ENCODE results near the gene KLF13.

The KLF13 gene

DNA sequence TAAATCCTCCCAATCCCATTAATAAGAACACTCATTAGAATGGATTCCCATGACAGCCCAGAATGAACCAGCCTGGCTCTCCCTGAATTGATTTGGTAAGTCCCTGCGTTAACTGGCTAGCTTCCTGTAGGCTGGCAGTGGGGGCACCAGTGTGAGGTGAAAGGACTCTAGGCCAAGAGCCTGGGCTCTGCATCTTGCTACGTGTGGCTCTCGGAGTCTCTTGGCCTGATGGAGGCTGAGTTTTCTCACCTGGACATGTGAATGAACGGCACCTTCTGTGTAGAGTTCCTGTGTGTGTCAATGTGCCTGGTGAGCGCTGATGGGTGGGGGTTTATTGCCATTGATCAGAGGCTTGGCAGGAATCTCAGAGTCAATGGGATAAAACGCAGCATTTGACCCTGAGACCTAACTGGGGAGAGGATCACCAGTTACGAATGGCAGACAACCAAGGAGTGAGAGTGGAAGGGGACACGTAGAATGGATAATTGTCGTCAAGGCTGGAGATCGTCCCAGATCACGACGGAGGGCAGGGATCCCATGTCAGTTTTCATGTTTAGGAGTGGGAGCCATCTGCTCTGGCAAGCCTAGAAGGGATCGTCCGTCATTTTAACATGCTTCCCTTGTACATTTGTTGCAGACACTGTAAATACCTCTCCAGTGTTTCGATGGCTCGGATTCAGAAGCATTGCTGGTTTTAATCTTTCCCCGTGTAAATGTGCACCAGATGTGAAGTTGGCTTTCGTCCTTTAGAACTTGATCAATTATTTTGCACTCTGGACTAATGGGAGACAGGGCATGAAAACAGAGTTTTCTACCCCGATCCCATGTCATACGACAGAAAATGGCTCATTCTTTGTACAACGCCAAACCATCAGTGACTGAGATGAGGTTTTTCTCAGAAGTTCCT is 9.0 kb upstream of the KLF13 start:
- DNase-seq: no peak

DNA sequence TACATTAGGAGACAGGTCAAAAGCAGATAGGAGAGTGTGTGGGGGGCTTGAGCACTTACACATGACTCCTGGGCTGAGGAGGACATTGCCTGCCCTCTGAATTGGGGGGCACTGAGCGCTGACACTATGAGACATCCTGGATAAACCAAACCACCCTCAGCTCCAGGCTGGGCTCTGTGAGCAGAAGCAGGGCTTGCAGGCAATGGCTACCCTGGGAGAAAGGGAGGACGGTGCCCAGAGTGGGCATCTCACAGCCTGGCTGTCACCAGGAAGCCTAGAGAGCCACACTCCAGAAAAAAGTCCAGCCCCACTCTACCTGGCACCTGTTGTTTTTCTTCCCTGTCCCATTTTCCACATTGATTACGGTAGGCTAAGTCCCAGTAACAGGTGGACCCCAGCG is 8.2 kb upstream of the KLF13 start:
- no peak for DNase-seq

DNA sequence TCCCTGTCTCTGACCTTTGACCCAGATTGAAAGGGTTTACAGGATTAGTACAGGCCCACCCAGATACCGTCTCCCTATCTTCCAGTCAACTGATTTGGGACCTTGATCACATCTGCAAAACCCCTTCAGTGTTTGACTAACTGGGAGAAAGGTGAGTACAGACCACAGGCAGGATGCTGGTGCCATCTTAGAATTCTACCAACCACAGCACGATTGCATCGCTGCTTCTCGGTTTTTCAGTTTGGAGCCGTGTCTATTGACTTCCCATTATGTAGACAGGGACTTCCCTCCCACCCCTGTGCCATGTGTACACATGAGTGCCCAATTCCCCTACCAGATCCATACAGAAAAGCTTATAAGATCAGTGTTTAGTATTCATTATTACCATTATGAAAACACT is 6.6 kb upstream of the KLF13 start:
- DNase-seq: no peak

DNA sequence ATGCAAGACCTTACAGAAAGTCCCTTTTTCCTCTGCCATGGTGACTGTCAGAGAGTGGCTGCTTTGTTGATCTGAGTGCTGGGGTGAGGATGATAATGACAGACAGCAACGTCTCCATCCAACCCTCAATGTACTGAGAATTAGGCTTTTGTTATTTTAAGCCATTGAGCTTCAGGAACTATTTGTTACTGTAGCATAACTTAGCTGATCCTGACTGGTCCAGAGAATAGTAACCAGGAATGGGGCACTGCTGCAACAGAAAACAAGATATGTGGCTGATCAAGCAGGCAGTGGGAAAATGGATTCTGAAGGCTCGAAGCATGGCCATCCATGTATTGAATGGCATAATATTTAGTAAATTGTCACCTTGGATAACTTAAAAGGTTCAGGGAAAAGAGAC is 5.2 kb upstream of the KLF13 start:
- no peak for DNase-seq

DNA sequence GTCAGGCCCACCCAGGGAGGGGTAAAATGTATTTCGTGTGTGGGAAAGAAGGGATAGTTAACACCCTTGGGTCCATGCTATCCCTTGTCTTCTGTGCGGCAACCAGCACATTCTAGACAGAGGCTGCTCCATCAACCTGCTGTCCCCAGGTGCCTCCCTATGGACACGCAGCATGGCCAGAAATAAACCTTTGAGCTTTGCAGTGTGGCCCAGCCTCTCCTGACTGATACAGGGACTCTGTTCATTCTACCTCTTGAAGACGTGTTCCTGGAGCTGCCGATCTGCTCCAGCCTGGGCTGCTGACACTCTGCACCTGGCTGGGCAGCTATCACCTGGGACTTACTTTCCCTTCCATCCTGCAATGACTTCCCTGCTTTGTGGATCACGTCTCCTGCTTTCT is 4.1 kb upstream of the KLF13 start:
- DNase-seq: no peak

DNA sequence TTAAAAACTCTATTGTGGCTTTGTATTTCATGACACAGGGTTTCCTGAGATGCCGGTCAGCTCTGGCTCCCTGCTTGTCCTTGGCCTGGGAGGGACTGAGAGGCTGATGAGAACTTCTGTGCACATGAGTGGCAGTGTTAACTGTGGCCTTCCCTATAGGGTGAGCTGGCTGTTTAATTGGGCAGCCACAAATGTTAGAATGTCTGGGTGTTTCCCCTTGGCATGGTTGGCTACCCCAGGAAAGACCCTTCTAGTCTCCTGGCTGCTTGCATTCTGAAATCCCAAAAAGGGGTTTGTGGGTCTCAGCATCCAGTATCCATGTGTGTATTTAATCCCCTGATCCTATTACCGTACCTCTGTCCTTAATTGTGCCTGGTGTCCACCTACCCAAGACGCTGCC is 3.0 kb upstream of the KLF13 start:
- no peak for DNase-seq

DNA sequence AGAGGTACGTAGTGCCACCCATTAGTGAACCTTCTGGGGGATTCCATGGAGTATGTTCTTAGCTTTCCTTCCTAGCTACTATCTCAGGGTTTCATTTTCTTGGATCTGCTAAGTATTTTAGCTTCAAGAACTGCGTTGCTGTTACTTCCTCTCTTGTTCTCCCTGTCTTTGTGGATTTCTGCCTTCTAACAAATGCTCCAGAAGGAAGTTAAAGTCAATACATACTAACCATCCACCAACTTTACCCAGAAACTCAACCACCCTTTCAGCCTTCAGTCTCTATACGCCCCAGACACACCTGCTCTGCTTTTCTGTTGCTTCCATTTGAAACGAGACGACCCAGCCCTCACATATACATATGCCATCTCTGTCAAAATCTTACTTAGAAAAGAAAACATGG is 2.4 kb upstream of the KLF13 start:
- no peak for DNase-seq

DNA sequence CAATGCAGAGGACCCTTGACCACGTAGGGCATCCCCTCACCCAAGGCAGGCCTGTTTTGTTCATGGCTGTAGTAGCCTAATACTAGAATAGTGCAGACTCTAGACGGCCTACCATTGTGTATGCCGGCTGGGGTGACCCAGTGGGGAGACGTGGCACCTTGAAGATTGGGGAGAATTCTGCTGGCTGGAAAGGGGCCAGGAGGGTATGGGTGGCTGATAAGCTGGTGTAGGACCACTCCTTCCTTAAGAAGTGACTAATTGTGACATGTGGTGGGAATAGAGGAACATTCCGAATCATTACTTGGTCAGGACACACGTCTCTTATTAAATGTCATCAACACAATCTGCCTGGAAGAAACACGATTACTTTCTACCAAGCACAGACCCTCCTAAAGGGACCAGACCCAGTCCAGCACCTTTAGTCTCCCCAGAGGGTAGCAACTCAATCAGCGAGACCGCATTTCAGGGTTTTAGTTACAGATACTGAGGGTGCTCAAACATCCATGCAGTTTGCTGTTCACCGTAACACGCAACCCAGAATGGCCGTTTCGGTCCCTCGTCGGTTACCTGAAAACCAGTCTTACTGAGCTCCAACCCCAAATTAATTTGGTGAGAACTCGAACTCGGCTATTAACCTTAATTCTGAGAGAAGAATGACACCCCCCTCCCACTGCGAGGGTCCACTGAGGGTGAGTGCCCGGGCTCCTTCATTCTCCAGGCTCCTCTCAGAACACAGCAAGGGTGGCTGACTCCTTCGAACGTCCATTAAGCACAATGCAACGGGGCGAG is 1.6 kb upstream of the KLF13 start:
- no peak for DNase-seq

DNA sequence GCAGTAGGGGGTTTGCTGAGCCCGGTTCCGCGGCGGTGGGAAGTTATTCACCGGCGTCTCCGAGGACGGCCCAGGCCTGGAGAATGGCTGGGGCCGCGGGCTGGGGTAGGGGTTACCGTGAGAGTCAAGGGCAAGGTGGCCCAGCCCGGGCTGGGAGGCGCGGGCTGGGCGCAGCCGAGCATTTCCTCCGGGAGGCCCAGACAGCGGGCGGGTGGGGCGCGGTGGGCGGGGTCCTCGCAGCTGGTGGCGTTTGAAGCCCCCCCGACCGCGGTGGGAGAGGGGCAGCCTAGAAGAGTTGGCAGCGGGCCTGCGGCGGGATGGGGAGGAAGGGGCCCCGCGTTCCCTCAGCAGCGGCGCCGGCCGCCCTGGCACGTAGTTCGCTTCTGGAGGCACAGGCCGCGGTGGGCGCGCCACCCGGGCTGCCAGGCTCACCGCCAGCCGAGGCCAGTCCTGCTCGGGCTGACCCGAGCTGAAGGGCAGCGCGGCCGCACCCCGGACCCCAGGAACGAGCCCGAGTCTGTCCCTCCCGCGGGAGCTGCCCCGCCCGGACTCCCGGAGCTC is 960 bp upstream of the KLF13 start:
- DNase-seq: no peak

DNA sequence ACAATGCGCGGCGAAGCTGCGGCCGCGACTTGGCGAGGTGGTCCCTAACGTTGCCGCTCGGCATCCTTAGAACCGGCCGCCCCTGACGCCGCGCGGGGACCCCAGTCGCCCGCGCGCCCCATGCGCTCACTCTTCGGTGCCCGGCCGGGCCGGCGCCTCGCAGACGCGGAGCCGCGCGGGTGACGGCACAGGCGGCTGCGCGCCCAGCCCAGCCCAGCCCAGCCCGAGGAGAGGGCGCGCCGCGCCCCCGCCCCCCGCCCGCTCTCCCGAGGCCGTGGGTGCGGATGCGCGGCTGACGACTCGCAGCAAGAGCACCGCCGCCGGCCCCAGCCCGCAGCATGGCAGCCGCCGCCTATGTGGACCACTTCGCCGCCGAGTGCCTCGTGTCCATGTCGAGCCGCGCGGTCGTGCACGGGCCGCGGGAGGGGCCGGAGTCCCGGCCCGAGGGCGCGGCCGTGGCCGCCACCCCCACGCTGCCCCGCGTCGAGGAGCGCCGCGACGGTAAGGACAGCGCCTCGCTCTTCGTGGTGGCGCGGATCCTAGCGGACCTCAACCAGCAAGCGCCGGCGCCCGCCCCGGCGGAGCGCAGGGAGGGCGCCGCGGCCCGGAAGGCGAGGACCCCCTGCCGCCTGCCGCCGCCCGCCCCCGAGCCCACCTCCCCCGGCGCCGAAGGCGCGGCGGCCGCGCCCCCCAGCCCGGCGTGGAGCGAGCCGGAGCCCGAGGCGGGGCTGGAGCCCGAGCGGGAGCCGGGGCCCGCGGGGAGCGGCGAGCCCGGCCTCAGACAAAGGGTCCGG is 437 bp downstream of the KLF13 start:
- DNase-seq: no peak

DNA sequence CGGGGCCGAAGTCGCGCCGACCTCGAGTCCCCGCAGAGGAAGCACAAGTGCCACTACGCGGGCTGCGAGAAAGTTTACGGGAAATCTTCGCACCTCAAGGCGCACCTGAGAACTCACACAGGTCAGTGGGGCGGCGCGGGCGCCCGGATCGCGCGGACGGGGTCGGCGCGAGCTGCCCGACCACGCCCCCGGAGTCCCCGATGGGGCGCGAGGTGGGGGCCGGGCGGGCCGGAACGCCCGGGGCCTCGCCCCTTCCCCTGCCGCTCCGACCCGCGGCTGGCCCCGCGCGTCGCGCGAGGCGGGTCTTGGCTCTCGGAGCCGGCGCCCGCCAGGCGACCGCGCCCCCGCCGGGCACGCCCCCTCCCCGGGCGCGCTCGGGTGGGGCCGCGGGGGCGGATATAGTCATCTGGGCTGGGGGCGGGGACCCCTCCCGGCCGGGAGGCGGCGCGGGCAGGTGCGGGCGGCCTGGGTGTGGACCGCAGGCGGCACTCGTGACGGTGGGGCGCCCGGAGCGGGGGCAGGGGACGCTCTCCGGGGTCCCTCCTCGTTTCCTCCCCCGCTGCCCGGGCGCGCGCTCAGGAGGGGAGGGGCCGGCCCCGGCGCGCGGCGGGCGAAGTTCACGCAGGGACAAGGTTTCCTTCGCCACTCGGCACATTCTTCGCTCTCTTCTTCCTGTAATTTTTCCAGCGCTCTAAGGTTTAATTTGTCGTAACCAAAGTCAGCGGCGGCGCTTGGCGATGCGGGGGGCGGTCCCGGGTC is 1.2 kb downstream of the KLF13 start:
- DNase-seq: peak; percentile 24

DNA sequence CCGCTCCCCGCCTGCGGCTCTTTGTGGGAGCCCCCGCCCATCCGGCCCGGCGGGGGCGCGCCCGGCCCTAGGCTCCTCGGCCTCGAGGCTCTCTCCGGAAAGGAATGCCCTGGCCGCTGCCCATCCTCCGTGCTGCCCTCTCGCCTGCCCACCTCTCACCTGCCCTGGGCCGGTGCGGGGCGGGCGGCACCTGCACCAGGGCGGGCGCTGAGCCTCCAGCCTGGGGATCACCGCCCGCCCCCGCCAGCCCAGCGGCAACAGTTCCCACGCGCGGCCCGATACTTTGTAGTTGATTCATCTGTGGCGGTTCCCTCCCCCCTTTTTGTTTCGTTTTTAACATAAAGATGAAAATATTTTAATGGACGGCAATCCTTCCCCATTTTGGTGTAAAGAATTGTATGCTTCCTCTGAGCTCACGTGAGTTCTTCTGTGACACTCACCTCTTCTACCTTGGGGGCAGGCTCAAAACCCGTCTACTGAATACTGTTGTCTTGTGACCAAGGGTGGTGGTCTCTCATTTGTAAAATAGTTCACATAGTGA is 1.9 kb downstream of the KLF13 start:
- DNase-seq: peak; percentile 30

DNA sequence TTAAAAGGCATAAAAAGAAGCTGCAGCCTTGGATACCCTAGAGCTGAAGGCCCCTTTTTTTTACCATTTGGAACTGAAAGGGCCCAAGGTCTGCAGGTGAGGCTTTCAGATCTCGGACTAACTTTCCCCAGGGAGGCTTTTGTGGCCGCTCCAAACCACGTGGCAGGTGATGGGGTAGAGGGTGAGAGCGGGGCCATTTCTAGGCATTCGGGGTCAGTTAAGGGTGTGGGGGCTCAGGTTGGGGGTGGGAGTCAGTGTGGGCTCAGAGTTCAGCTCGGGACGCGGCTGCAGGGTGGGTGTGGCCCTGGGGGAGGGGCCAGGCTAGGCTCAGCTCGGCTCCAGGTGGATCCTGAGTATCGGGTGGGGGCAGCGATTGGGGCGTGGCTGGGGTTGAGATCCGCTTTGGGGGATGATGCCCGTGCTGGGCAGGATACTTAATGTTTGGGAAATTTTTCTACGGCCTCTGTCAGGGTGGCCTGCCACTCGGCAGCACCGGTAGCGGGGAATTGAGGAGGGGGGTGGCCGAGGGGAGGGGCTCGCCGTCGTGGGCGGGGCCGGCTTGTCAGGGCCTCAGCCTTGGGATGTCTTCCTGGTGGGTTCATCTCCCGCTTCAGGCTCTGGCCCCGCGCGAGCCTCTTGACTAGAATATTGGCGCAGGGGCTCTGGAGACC is 2.5 kb downstream of the KLF13 start:
- no peak for DNase-seq

DNA sequence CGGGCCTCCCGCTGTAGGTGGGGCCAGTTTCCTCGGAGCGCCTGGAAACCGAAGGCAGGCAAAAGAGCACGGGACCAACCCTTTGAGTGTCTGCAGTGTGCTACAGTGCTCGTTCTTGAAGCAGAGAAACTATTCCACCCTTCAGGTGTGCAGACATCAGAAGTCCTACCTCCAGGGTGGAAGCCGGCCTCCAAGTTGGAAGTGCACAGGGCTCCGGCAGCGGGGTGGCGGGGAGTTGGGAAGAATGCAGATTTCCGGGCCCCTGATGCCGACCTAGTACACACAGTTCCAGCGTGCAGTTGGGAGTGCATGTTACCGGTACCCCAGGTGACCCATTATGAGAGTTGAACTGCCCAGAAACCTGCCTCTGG is 3.0 kb downstream of the KLF13 start:
- DNase-seq: no peak

DNA sequence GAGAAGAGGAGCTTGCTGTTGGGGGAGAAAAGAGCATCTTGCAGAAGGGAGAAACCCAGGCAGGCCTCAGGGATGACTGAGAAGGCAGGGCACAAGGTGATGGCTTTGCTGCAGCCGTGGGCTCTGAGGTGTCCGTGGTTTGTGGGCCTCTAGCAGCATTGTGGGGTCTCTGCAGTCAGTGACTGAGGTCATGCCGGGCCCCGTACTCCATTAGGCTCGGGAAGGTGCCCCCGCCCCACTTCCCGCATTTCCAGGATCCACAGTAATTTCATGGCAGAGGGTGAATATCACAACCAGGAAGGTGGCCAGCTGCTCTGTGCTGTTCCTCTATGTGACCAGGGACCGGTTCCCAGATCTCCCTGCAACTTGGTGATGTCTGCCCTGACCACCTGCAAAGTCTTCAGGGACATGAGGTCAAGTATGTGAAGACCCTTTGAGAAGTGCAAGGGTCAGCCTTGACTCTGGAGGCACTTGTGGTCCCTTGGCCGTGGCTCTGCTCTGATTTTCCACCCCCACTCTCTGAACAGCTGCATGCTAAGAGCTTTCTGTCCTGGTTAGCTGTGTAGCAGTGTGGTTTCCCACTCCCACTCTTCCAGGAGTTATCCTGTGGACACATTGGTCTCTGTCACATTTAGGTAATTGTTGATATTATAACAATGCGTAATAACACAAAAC is 3.6 kb downstream of the KLF13 start:
- DNase-seq: no peak

DNA sequence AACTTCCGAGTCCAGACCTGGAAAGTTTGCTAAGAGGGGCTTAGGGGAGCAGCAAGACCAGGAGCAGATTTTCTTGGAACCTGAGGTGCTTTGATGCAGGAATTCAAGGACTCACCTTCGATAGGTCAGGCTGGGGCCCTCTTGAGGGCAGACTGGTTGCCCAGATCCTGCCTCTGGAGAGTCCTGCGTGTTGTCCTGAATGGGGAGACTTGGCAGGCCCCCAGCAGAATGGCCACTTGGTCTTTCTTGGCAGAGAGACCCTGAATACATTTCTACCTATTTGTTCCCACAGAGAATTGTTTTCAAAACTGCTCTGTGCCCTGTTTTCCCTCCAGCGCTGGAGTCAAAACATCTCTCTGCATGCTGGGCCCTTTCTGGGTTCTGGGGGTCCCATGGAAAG is 4.2 kb downstream of the KLF13 start:
- DNase-seq: no peak

DNA sequence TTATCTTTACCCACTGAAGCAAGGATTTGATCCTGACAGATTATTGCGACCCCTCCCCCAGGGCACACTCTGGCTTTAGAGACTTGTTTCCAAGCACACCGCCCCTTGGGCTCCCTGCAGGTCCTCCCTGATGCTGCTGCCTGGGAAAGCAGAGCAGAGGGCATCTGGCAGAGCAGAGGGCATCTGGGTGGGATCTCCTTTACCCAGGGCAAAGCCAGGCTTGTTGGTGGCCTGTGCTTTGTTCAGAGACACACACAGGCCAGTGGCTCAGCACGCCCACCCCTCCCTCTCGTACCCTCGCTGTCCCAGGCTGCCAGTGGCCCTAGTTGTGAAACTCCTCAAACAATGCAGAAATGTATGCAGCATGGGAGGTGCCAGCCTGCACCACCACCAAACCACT is 4.8 kb downstream of the KLF13 start:
- DNase-seq: no peak

DNA sequence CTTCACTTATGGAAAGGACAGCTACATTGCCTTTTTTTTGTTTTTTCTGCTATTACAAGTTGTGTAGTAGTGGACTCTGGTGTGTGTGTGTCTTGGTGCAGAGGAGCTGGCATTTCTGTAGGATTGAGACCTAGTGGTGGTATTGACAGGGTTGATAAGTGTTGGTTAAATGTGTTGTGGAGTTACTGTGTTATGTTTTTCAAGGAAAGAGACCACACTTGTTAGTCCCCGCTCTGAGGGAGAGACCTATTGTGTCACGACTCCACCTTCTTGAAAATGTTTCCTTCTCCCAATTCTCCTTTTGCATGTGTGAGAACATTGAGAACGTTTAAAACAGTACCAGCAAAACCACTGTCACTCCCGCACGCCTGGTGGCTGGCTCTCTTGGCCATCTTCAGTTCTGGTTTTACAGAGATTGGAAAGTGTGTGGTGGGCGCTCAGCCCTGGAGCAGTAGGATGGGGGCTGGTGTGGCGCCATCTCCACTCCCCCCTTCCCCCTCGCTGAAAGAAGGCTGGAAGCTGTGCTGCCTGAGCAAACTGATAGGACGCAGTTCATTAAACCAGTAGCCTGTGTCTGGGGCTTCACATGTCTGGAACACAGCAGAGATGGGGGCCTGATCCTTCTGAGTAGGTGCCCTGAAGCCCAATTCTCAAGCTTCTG is 5.5 kb downstream of the KLF13 start:
- no peak for DNase-seq

DNA sequence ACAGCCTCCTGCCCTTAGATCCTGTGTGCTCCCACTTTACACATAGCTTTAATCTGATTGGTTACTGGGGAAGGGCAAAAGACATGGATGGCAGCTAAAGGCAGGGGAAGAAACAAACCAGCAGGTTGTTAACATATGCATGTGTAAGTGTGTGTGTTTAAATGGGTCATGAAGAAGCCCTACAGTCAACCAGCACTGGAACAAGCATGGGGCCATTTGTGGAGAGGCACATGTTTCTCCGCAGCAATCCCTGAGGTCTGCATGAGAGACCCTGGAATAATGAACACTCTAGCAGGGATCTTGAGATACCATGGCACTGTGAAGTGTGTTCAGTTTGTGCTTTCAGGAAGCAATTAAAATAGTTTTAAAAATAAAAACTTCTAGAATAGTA is 6.0 kb downstream of the KLF13 start:
- DNase-seq: no peak

DNA sequence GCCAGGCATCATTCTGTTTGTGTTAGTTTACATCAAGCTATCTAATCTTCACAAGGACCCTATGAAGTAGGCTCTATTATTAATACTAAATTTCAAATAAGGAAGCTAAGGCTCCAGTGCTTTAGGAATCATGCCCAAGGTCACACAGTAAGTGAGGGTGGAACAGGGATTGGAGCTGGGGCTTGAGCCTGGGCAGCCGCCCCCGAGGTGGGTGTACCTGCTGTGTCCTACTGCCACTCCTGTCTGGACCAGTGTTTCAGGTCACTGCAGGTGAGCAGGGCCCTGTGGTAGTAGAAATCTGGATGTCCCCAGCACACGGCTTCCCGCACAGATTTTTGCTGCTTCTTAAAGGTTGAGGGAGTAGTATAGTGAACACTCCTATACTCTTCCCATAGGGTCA is 6.5 kb downstream of the KLF13 start:
- DNase-seq: no peak

Data from NCI-H510A treated with DMSO at 0.1 percent for 48 hours (cell line).